SK-N-MC (cell line): ENCODE results near the gene FNDC3B.
A peak's percentile ranks its signal among the peaks of the same experiment; 100 is the strongest.
"Not testable (repeated sequence)": the region's sequence is repeated elsewhere in the genome, so short reads cannot be mapped to it uniquely, and the experiment has no call there.

Experiments used
- DNase-seq: peaks from one replicate; pipeline ENCODE4 v3.0.0-alpha.2; 2011; ENCODE audit warnings: low read depth, low spot score
- H3K27ac ChIP-seq: fragments of 200-600 bp; sonication (generic); 2 replicates; pipeline ENCODE4 v1.5.1; 2016; ENCODE audit warnings: mixed run types
- H3K36me3 ChIP-seq: fragments of 200-600 bp; sonication (generic); 2 replicates; pipeline ENCODE4 v1.6.1; 2017; ENCODE audit warnings: antibody characterized with exemption, low read length, mixed read lengths; ENCODE audit not compliant: insufficient read depth
- H3K4me3 ChIP-seq: fragments of 200-600 bp; sonication (generic); 2 replicates; pipeline ENCODE4 v1.5.1; 2016
- H3K9ac ChIP-seq: fragments of 200-600 bp; sonication (generic); 2 replicates; pipeline ENCODE4 v1.8.0; 2017; ENCODE audit warnings: mixed run types, mixed read lengths; ENCODE audit not compliant: insufficient read length
- H3K9me3 ChIP-seq: fragments of 200-600 bp; sonication (generic); 2 replicates; pipeline ENCODE4 v1.6.1; 2017; ENCODE audit warnings: low read depth, mild to moderate bottlenecking, antibody characterized with exemption, low read length, moderate library complexity, mixed read lengths
- EZH2 ChIP-seq: fragments of 200-600 bp; sonication (generic); IDR thresholded peaks from one replicate; pipeline ENCODE4 v1.6.1; 2017; ENCODE audit warnings: antibody characterized with exemption
- FOXP2 ChIP-seq: optimal IDR thresholded peaks from 2 replicates; pipeline ENCODE3; 2011; ENCODE audit warnings: mild to moderate bottlenecking, moderate library complexity; ENCODE audit not compliant: insufficient read depth; ENCODE audit errors: extremely low read length, control extremely low read depth
- POLR2AphosphoS5 ChIP-seq: IDR thresholded peaks from 2 replicates; pipeline ENCODE4 v1.6.1; 2012; ENCODE audit warnings: mild to moderate bottlenecking, low read depth, low read length, borderline replicate concordance

The FNDC3B gene

DNA sequence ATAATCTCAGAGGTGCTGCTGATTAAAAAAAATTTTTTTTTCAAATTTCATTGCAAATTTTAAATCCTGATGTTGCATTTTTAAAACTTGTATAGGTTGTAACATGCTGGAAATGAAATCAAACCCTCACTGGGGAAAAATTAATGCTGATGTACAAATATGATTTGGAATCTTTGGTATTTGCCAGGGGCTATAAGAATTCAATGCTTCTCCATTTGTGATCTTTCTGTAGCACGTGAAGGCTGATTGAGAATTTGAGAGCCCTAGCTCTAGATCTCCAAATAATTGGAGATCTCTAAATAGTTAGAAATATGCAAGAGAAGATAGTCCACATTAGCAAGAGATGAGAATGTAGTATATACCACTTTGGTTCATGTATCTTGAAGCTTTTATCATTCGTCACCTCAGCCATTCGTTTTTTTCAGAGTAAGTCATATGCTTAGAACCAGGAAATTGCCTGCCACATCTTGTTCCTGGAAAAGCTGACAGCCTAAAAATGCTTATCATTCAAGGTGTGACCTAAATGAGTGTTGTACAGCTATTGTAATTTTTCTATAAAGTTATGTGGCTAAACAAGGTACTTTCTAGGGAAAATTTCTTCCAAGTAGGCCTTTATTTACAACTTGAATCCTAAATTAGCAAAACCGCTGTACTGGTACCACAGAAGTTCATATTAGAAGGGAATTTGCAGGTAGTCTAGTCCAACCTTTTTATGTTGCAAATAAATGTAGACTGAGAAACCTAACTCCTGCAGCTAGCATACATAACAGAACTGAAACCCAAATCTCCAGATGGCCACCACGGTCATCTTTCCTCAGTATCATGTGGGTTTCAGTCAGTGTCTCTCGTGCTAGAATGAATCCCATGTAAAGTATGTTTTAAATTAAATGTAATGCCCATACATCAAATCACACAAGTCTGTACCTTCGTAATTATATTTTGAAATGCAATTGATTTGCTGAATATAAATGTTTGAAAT, 48.5 kb downstream of the FNDC3B start:
- Histone ChIP-seq H3K9me3 (no peaks in the 10 kb centered on the region), H3K9ac (peak overlapping the region; percentile 59), H3K27ac (peak overlapping the region; percentile 88), H3K4me3 (peak overlapping the region; percentile 59), H3K36me3 (0 out of 2 replicates have a peak, but pooled peaks cover 6% of the 10 kb centered on the region)
- TF ChIP-seq POLR2AphosphoS5 (no peak), FOXP2 (no peak), EZH2 (no peak)
- peak; percentile 59 for DNase-seq

DNA sequence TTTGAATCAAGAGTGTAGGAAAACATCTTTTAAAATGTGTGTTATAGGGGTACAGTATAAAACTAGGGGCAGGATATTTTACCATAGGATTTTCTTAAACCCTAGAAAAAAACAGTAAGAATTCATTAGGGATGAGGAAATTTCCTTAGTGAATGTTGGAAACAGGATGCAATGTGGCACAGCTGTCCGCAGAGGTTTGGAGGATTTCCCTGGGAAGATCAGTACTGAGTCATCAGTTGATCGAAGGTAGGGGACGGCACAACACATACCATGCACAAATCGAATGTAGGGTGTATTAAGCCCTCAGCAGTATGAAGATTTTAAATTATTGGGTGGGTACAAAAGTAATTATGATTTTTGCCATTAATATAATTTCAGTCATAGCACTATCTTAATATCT, 49.9 kb downstream of the FNDC3B start:
- TF ChIP-seq EZH2 = no peak
- TF ChIP-seq FOXP2 = no peak
- TF ChIP-seq POLR2AphosphoS5 = no peak
- no peak overlapping the region for H3K4me3 ChIP-seq
- no peak overlapping the region for H3K27ac ChIP-seq
- H3K9me3 ChIP-seq = no peaks in the 10 kb centered on the region
- no peak overlapping the region for H3K9ac ChIP-seq
- DNase-seq = no peak
- no peaks in the 10 kb centered on the region for H3K36me3 ChIP-seq

DNA sequence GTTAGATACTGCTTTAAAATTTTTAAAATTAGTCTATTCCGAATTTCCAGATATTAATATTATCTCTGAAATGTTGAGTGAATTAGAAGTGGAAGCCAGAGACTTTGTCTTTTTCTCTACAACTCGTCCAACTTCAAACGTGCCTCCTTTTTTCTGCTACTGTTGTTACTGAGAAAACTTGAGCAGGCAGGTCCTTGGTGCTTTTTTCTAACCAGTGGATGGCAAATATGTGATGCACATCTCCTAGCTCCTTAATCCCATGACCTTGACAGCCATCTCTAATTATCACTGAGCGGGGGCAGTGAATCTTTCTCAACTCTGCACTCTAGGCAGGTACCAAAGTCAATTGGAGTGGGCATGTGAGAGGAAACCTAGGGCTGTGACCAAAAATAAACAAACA, 50.7 kb downstream of the FNDC3B start:
- no peak for DNase-seq

GRCh38 chr3:172092658-172093057, 53.3 kb downstream of the FNDC3B start:
- Histone ChIP-seq H3K36me3 (no peaks in the 10 kb centered on the region), H3K9ac (no peak overlapping the region), H3K9me3 (no peaks in the 10 kb centered on the region), H3K4me3 (no peak overlapping the region), H3K27ac (no peak overlapping the region)
- DNase-seq = no peak
- TF ChIP-seq EZH2 (no peak), POLR2AphosphoS5 (no peak), FOXP2 (no peak)

More for the DNA sequence above, 50.7 kb downstream of the FNDC3B start:
- no peak overlapping the region for H3K27ac ChIP-seq
- TF ChIP-seq POLR2AphosphoS5 = no peak
- no peak for TF ChIP-seq FOXP2
- TF ChIP-seq EZH2 = no peak
- no peak overlapping the region for H3K9ac ChIP-seq
- no peak overlapping the region for H3K4me3 ChIP-seq
- no peaks in the 10 kb centered on the region for H3K9me3 ChIP-seq
- no peaks in the 10 kb centered on the region for H3K36me3 ChIP-seq

DNA sequence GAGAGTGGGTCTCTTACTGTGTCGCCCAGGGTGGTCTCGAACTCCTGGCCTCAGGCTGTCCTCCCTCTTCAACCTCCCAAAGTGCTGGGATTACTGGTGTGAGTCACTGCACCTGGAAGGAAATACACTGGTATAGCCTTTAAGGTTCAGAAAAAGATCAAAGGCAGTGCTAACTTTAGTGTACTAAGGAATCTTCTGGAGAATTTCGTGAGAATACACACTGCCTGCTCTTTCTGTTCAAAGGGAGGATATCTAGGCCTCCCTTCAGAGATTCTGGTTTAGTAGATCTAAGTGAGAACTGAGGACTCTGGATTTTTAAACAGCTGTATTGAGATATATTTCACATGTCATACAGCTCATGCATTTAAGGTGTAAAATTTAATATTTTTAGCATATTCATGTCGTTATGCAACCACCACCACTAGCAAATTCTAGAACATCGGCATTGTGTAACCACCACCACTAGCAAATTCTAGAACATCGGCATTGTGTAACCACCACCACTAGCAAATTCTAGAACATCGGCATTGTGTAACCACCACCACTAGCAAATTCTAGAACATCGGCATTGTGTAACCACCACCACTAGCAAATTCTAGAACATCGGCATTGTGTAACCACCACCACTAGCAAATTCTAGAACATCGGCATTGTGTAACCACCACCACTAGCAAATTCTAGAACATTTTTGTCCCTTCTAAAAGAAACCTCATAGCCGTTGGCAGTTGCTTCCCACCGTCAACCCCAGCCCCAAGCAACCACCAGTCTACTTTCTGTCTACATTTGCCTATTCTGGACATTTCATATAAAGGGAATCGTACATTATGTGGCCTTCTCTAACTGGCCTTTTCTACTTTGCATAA, 54.4 kb downstream of the FNDC3B start:
- not testable (repeated sequence) for H3K27ac ChIP-seq, H3K4me3 ChIP-seq, H3K36me3 ChIP-seq, H3K9ac ChIP-seq, H3K9me3 ChIP-seq, DNase-seq

- Histone ChIP-seq H3K36me3 (no peaks in the 10 kb centered on the region), H3K27ac (no peak overlapping the region), H3K4me3 (no peak overlapping the region), H3K9me3 (no peaks in the 10 kb centered on the region), H3K9ac (no peak overlapping the region)
- TF ChIP-seq EZH2 = no peak
- TF ChIP-seq FOXP2 = no peak
- TF ChIP-seq POLR2AphosphoS5 = no peak
- DNase-seq = no peak
Measured at GRCh38 chr3:172094621-172095557, 55.5 kb downstream of the FNDC3B start.

DNA sequence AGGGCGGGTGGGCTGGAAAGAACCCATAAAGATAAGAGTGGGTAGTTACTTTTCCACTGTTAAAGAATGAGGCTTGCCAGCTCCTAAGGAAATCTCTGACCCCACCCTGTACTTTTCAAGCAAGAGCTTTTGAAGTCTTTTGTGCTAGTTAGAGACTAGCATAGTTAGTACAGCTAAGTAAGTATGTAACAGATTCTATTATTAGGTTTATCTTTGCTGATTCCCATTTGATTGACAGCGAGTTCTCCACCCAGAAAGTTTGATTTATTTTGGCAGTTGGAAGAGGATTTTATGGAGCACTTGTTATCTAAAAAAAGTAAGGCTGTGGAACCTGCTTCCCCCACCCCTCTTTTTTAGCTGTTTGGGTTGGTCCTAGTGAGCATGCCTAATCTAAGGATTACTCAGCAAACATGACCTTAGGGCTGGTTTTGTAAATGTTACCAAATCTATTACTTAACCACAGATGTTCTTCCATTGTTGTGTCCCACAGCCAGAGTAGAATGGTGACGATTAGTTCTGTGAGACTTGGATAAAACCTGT, 57.6 kb downstream of the FNDC3B start:
- Histone ChIP-seq H3K9ac (no peak overlapping the region), H3K4me3 (peak overlapping the region; percentile 1; the same call in 1 of the 2 replicates), H3K9me3 (no peaks in the 10 kb centered on the region), H3K36me3 (no peaks in the 10 kb centered on the region), H3K27ac (peak overlapping the region; percentile 65)
- peak; percentile 55 for DNase-seq
- TF ChIP-seq POLR2AphosphoS5 (no peak), FOXP2 (no peak)
